Natural killer cell (primary cell): ENCODE results near the gene LRRC19. TPM values are rescaled to one million over a fixed set of nuclear protein-coding genes. Genes with fewer than 3 reads are reported as not detected.

Experiments
- ATAC-seq, 3 donors: fragments of 150-1000 bp in 2 of 3; fragments of 200-7000 bp in 1 of 3; cut with Tn5 transposase; 1 replicate in 1 of 3; 2 replicates in 2 of 3; pipeline ENCODE4 v1.10.0; 2021; ENCODE audit warnings: mild to moderate bottlenecking in 2 of 3, moderate library complexity in 2 of 3
- DNase-seq, 2 donors: peaks; one replicate each; pipeline versions ENCODE4 v3.0.0 to v3.0.0-alpha.2; 2013 to 2021; ENCODE audit warnings: mixed read lengths in 1 of 2
- H3K27ac ChIP-seq: one replicate; pipeline ENCODE4 v1.5.1; 2013; ENCODE audit warnings: mild to moderate bottlenecking, low read length
- H3K27me3 ChIP-seq: one replicate; pipeline ENCODE4 v1.6.1; 2013; ENCODE audit warnings: low read length; ENCODE audit not compliant: control insufficient read depth, insufficient read depth
- H3K36me3 ChIP-seq: one replicate; pipeline ENCODE4 v1.6.1; 2013; ENCODE audit warnings: low read length; ENCODE audit not compliant: control insufficient read depth, insufficient read depth
- H3K4me1 ChIP-seq: one replicate; pipeline ENCODE4 v1.6.1; 2013; ENCODE audit warnings: low read length; ENCODE audit not compliant: control insufficient read depth, insufficient read depth
- H3K4me3 ChIP-seq: one replicate; pipeline ENCODE4 v1.5.1; 2013; ENCODE audit warnings: low read length
- H3K9me3 ChIP-seq: one replicate; pipeline ENCODE4 v1.6.1; 2013; ENCODE audit warnings: low read length; ENCODE audit not compliant: control insufficient read depth, insufficient read depth
- H3K27ac Mint-ChIP-seq, 2 donors: one replicate each; pipeline ENCODE4 v1.8.0; 2022; ENCODE audit warnings: mild to moderate bottlenecking in 2 of 2, mixed read lengths in 2 of 2, moderate library complexity in 1 of 2
- H3K27me3 Mint-ChIP-seq, 2 donors: one replicate each; pipeline ENCODE4 v1.8.0; 2022; ENCODE audit warnings: low read depth in 2 of 2, mixed read lengths in 2 of 2
- H3K36me3 Mint-ChIP-seq: one replicate; pipeline ENCODE4 v1.8.0; 2022; ENCODE audit warnings: mixed read lengths
- H3K4me1 Mint-ChIP-seq, 2 donors: one replicate each; pipeline ENCODE4 v1.8.0; 2022; ENCODE audit warnings: mixed read lengths in 2 of 2
- H3K4me3 Mint-ChIP-seq: one replicate; pipeline ENCODE4 v1.8.0; 2022; ENCODE audit warnings: mild to moderate bottlenecking, moderate library complexity, mixed read lengths
- H3K9me3 Mint-ChIP-seq, 2 donors: one replicate each; pipeline ENCODE4 v1.8.0; 2022; ENCODE audit warnings: mixed read lengths in 2 of 2
- CTCF ChIP-seq: fragments of 200-600 bp; IDR thresholded peaks from one replicate; pipeline ENCODE4 v1.8.0; 2022; ENCODE audit warnings: antibody characterized with exemption
- WGBS: methylation state at CpG from one replicate; pipeline ENCODE4 v1.1.7; 2013; ENCODE audit warnings: missing lambda C conversion rate; ENCODE audit not compliant: insufficient coverage; 5-methylcytosine and 5-hydroxymethylcytosine counted together
- intact Hi-C: fragments of 100-400 bp; cut with micrococcal nuclease; formaldehyde crosslinking; loops from one replicate; pipeline ENCODE4 v1.14.2; 2022
- total RNA-seq, 4 donors: library from RNA; stranded (reverse); fragments of 120-200 nt in 1 of 4; gene quantifications; one replicate each; pipeline versions ENCODE4 v1.2.3 to v1.2.4, GENCODE V29; 2013 to 2022

LRRC19 gene, protein sequence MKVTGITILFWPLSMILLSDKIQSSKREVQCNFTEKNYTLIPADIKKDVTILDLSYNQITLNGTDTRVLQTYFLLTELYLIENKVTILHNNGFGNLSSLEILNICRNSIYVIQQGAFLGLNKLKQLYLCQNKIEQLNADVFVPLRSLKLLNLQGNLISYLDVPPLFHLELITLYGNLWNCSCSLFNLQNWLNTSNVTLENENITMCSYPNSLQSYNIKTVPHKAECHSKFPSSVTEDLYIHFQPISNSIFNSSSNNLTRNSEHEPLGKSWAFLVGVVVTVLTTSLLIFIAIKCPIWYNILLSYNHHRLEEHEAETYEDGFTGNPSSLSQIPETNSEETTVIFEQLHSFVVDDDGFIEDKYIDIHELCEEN
- not detected for total RNA-seq
- total RNA-seq (2013), result not detected

DNA sequence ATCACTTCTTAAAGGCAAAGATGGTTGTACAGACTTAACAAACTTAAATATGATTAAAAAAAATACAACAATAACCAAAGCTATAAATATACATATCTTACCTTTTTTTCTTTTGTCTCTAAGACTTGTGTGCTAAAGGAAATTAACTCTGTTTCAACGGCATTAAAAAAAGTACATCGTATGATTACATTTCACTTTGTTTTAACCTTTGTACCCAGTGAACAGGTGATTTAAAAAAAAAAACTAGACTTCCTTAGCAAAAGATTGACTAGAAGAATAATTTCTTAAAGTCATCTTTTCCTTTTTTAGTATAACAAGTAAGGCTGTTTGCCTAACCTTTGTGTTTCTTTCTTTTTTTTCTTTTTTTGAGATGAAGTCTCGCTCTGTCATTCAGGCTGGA is at the start of gene LRRC19:
LRRC19 (minus strand) TSS at position 182 of the 400 bp plus-strand sequence. CDS start 5,978 bp downstream, outside the sequence.
- no peaks in the 10 kb centered on the region for H3K36me3 ChIP-seq
- no peak within 1 kb of the TSS for H3K4me3 ChIP-seq
- Mint-ChIP-seq H3K27ac (no peak within 1 kb of the TSS), H3K36me3 (no peaks in the 10 kb centered on the region), H3K9me3 (no peaks in the 10 kb centered on the region), H3K4me3 (no peak within 1 kb of the TSS), H3K4me1 (no peaks in the 10 kb centered on the region), H3K27me3 (no peaks in the 10 kb centered on the region)
- H3K4me1 ChIP-seq, result no peaks in the 10 kb centered on the region
- intact Hi-C loops, result no loop called here
- H3K9me3 ChIP-seq, result no peaks in the 10 kb centered on the region
- no peak for ATAC-seq
- no peak for DNase-seq
- no peak for TF ChIP-seq CTCF
- H3K27me3 ChIP-seq, result no peaks in the 10 kb centered on the region
- 100% methylated on average over 1 of the region's 3 CpGs for WGBS
- H3K27ac ChIP-seq, result no peak within 1 kb of the TSS

- Mint-ChIP-seq H3K4me1 (no peaks in the 10 kb centered on the region), H3K27me3 (no peaks in the 10 kb centered on the region), H3K4me3 (no peak overlapping the region), H3K36me3 (no peaks in the 10 kb centered on the region), H3K9me3 (no peaks in the 10 kb centered on the region), H3K27ac (no peak overlapping the region)
- Histone ChIP-seq H3K36me3 (no peaks in the 10 kb centered on the region), H3K27ac (no peak overlapping the region), H3K4me1 (no peaks in the 10 kb centered on the region), H3K4me3 (no peak overlapping the region), H3K9me3 (no peaks in the 10 kb centered on the region), H3K27me3 (no peaks in the 10 kb centered on the region)
- no peak for ATAC-seq
- intact Hi-C loops, result no loop called here
- TF ChIP-seq CTCF, result no peak
- DNase-seq, result no peak
Observed at GRCh38 chr9:27054841-27055240, 49.4 kb upstream of the LRRC19 start.

DNA sequence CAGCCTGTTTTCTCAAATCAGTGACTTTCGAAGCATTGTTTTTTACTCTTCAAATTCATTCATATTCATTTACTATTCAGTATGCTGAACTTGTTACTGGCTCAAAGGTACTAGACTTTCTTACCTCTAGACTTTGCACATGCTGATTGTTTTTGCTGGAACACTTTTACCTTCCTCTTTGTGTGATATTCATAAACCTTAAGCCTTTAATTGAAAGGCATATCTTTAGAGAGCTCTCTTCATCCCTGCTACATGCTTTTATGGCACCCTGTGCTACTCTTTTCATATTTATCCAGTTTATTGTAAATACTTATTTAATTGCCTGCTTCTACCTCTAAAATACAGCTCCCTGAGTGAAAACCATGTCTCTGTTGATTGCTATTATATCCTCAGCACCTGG is 48.7 kb upstream of the LRRC19 start:
- TF ChIP-seq CTCF, result no peak
- H3K36me3 ChIP-seq, result no peaks in the 10 kb centered on the region
- intact Hi-C loops, result no loop called here
- no peak overlapping the region for H3K4me3 Mint-ChIP-seq
- H3K9me3 Mint-ChIP-seq, result no peaks in the 10 kb centered on the region
- no peak overlapping the region for H3K27ac ChIP-seq
- ATAC-seq (no peak), DNase-seq (no peak)
- no peak overlapping the region for H3K27ac Mint-ChIP-seq
- no peaks in the 10 kb centered on the region for H3K4me1 ChIP-seq
- H3K4me3 ChIP-seq, result no peak overlapping the region
- no peaks in the 10 kb centered on the region for H3K27me3 ChIP-seq
- H3K36me3 Mint-ChIP-seq, result no peaks in the 10 kb centered on the region
- no peaks in the 10 kb centered on the region for H3K4me1 Mint-ChIP-seq
- 93% methylated on average over 1 of the region's 1 CpG for WGBS
- no peaks in the 10 kb centered on the region for H3K9me3 ChIP-seq
- H3K27me3 Mint-ChIP-seq, result no peaks in the 10 kb centered on the region
